GM13977 (cell line): ENCODE data around the gene DLG5.

ENCODE experiments used
- DNase-seq: peaks from one replicate; pipeline ENCODE4 v3.0.0; 2012; ENCODE audit warnings: low spot score
- in situ Hi-C: fragments of 300-500 bp; cut with MboI; formaldehyde crosslinking; loops from one replicate; pipeline ENCODE4 v1.12.0; 2022; ENCODE audit warnings: low sequenced_read_pairs, low pct_unique_long_range_greater_than_20kb, mixed read lengths, inconsistent platforms; ENCODE audit not compliant: unreplicated experiment
- TF ChIP-seq, protein P1 (sequence below): IDR thresholded peaks from 2 replicates; pipeline ENCODE4 v1.5.1; 2012; ENCODE audit warnings: mild to moderate bottlenecking, control low read depth; ENCODE audit not compliant: insufficient read depth; ENCODE audit errors: extremely low read depth, missing control alignments

The DLG5 gene

DNA sequence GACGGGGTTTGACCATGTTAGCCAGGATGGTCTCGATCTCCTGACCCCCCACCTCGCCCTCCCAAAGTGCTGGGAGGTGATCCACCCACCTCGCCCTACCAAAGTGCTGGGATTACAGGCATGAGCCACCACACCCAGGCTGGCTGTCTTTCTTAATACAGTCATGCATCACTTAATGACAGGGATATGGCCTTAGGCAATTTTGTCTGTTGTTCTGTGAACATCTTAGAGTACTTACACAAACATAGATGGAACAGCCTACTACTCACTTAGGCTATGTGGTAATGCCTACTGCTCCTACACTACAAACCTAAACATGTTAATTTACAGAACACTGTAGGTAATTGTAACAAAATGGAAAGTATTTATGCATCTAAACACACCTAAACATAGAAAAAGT lies 182.3 kb downstream of the DLG5 start:
- in situ Hi-C loops, result no loop called here
- no peak for DNase-seq

DNA sequence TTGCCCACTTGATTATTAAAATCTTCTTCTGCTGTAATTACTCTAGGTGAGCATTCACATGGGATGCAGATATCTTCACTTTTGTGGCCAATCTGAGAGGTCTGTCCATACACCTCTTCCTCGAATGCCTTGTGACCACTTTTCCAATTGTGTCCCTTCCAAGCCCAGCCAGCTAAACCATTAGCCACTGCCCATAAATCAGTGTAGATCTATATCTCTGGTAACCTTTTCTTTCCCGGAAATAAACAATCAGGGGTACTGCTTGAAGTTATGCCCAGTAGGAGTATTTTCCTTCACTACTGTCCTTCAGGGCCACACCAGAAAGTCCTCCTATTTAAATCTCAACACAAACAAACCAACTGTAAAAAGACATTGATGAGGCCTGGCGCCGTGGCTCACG lies 184.4 kb downstream of the DLG5 start:
- in situ Hi-C loops, result no loop called here
- DNase-seq, result no peak
- TF ChIP-seq, protein P1, sequence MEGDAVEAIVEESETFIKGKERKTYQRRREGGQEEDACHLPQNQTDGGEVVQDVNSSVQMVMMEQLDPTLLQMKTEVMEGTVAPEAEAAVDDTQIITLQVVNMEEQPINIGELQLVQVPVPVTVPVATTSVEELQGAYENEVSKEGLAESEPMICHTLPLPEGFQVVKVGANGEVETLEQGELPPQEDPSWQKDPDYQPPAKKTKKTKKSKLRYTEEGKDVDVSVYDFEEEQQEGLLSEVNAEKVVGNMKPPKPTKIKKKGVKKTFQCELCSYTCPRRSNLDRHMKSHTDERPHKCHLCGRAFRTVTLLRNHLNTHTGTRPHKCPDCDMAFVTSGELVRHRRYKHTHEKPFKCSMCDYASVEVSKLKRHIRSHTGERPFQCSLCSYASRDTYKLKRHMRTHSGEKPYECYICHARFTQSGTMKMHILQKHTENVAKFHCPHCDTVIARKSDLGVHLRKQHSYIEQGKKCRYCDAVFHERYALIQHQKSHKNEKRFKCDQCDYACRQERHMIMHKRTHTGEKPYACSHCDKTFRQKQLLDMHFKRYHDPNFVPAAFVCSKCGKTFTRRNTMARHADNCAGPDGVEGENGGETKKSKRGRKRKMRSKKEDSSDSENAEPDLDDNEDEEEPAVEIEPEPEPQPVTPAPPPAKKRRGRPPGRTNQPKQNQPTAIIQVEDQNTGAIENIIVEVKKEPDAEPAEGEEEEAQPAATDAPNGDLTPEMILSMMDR, result no peak

More for the DNA sequence above, 182.3 kb downstream of the DLG5 start:
- TF ChIP-seq, protein P1, result no peak

DNA sequence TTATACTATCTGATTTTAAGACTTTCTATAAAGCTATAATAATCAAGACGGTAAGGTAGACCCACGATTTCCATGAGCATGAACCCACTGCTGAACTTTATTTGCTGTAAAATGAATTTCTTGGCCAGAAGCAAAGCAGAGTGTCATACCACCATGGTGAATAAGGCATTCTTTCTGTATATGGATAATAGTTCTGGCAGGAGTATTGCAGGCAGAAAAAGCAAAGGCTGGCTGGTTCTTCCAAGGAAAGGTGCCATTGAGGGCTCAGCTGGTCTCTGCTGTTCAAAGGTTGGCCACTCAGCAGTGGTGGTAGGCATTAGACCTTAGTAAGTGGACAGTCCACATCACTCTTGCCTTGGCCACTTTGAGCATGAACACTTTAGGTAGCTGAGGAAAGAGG lies 184.8 kb downstream of the DLG5 start:
- in situ Hi-C loops, result no loop called here
- TF ChIP-seq, protein P1, result no peak
- no peak for DNase-seq
